GM19467 (cell line): ENCODE results near the gene DISC1.
"Not testable (repeated sequence)": the region's sequence is repeated elsewhere in the genome, so short reads cannot be mapped to it uniquely, and the experiment has no call there.

Experiments
- ATAC-seq: cut with Tn5 transposase; IDR thresholded peaks from one replicate; pipeline ENCODE4 v1.9.1; 2021; ENCODE audit warnings: mild to moderate bottlenecking, moderate library complexity; ENCODE audit not compliant: unreplicated experiment

DISC1 gene

GRCh38 chr1:231666937-231667608, 40.5 kb downstream of the DISC1 start:
- no peak for ATAC-seq

GRCh38 chr1:231667896-231668506, 41.4 kb downstream of the DISC1 start:
- no peak for ATAC-seq

- no peak for ATAC-seq
Measured at GRCh38 chr1:231668826-231669225, 42.2 kb downstream of the DISC1 start.

- not testable (repeated sequence) for ATAC-seq
Measured at GRCh38 chr1:231669864-231670621, 43.5 kb downstream of the DISC1 start.

- ATAC-seq, result no peak
Measured at GRCh38 chr1:231670755-231671154, 44.2 kb downstream of the DISC1 start.

- no peak for ATAC-seq
Measured at GRCh38 chr1:231674575-231674974, 48.0 kb downstream of the DISC1 start.

- ATAC-seq, result no peak
Measured at GRCh38 chr1:231676487-231676886, 49.9 kb downstream of the DISC1 start.

- ATAC-seq, result no peak
Measured at GRCh38 chr1:231677442-231677841, 50.9 kb downstream of the DISC1 start.

GRCh38 chr1:231678011-231678432, 51.4 kb downstream of the DISC1 start:
- ATAC-seq, result no peak

- no peak for ATAC-seq
Measured at GRCh38 chr1:231679109-231679508, 52.5 kb downstream of the DISC1 start.

- no peak for ATAC-seq
Measured at GRCh38 chr1:231681006-231681405, 54.4 kb downstream of the DISC1 start.

GRCh38 chr1:231682779-231683178, 56.2 kb downstream of the DISC1 start:
- no peak for ATAC-seq

- ATAC-seq, result no peak
Measured at GRCh38 chr1:231683439-231684165, 57.0 kb downstream of the DISC1 start.

GRCh38 chr1:231684356-231685244, 58.0 kb downstream of the DISC1 start:
- ATAC-seq, result no peak

GRCh38 chr1:231686384-231686783, 59.8 kb downstream of the DISC1 start:
- ATAC-seq, result no peak

GRCh38 chr1:231688989-231689388, 62.4 kb downstream of the DISC1 start:
- ATAC-seq, result no peak

- no peak for ATAC-seq
Measured at GRCh38 chr1:231690059-231690458, 63.5 kb downstream of the DISC1 start.

- ATAC-seq, result no peak
Measured at GRCh38 chr1:231691618-231692259, 65.1 kb downstream of the DISC1 start.

GRCh38 chr1:231693361-231694074, 66.9 kb downstream of the DISC1 start:
- ATAC-seq, result no peak
